ENCODE data around the gene C1QA.
"Not testable (repeated sequence)": the region's sequence is repeated elsewhere in the genome, so short reads cannot be mapped to it uniquely, and the experiment has no call there.

The C1QA gene

GRCh38 chr1:22641247-22641646, 4.8 kb downstream of the C1QA start:
- no peak for DNase-seq (ENCODE audit: low read depth in 2 of 2)

- DNase-seq (ENCODE audit: low read depth in 2 of 2), result peak; percentile 61 to 66
These were observed 5.6 kb downstream of the C1QA start for GRCh38 chr1:22641906-22642636.

DNA sequence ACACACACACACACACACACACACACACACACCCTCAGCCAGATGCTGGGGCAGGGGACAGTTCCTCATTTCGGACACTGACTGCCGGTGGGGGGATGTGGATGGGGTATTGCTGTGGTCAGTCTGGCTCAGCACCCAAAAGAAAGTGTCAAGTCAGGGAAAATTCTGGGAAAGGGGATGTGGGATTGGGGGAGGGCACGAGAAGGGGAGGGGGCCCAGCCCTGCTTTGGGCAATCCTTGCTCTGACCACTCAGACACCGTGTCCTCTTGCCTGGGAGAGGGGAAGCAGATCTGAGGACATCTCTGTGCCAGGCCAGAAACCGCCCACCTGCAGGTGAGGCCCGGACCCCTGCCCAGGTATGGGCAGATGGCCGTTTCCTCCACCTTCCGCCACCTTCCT, 7.0 kb downstream of the C1QA start, which contains the start of gene C1QC:
Gene C1QC, plus strand, starts transcription at position 253 of the 400 bp plus-strand sequence. CDS start 391 bp downstream, outside the sequence.
- DNase-seq (ENCODE audit: low read depth in 2 of 2), result no peak

GRCh38 chr1:22643928-22644327, 7.5 kb downstream of the C1QA start:
- DNase-seq (ENCODE audit: low read depth in 2 of 2), result no peak

DNA sequence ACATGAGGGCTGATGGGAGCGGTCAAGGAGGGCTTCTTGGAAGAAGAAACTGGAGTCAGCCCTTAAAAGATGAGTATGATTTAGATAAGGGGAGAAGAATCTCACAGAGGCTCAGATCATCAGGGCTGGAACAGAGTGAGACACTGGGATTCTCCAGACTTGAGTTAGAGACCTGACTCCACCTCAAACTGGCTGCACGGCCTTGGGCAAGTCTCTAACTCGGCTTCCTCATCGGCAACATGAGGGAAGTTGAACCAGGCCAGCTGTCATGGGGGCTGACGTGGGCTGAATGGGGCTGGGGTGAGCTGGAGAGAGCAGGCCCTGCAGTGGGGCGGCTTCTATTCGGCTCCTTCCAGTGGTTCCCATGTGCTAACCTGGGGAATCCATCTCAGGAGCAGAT, 9.5 kb downstream of the C1QA start:
- no peak for DNase-seq (ENCODE audit: low read depth in 2 of 2)

- no peak for DNase-seq (ENCODE audit: low read depth in 2 of 2)
These were observed 10.0 kb downstream of the C1QA start for GRCh38 chr1:22646384-22646783.

DNA sequence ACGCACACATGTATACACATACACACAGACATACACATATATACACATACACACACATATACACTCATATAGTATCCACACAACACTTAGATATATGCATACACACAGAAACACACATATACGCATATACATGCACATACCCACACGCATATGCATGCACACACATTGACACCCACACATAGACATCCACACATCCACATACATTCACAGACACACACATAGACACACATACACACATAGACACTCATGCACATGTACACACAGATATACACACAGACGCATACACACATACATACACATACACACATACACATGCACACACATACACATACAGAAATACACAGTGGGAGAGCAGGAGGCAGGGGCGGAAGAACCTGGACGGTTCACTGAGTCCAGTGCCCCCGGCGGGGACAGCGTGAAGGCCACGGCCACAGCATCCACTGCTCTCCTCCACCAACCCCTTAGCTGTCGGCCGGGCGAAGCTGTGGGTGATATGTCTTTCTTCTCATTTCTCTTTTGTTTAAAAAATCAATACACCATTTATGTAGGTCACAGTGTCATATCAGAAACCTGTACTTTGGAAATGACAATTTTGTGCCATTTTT, 13.8 kb downstream of the C1QA start:
- DNase-seq (ENCODE audit: low read depth in 2 of 2), result no peak

DNA sequence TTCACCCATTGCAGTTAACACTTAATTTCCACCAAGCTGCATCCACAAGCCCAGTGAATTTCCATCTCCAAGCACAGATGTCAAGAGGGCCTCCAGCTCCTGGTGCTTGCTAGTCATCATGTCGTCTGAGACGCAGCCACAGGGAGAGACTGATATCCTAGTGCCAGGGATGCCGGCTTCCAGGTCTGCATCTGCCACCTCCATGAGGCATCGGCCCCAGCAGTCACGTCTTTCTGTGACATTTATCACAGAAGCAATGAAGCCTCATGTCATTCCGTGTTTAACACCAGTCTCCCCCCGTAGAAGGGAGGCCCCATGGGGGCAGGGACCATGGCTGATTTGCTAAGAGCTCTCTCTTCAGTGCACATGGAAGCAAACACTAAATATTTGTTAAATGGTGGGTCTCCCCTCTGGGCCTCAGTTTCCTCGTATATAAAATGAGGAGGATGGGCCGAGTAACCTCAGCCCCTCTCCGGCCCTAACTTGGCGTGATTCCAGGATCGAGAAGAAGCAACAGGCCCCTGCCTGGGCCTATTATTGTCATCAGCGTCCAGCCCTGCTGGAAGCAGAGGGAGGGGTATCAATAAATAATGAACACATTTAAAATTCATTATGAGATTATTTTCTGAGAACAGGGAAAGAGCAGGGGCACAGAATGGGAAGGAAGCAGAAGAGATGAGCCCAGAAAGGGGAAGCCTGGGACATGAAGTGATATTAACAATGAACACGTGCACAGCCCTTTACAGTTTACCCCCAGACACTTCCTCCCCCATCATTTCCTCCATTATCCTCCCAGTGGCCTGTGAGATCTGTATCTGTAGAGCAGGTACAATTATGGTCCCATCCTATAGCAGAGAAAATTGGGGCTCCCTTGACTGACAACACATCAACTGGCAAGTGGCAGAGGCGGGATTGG, 15.8 kb downstream of the C1QA start:
- no peak for DNase-seq (ENCODE audit: low read depth in 2 of 2)

DNA sequence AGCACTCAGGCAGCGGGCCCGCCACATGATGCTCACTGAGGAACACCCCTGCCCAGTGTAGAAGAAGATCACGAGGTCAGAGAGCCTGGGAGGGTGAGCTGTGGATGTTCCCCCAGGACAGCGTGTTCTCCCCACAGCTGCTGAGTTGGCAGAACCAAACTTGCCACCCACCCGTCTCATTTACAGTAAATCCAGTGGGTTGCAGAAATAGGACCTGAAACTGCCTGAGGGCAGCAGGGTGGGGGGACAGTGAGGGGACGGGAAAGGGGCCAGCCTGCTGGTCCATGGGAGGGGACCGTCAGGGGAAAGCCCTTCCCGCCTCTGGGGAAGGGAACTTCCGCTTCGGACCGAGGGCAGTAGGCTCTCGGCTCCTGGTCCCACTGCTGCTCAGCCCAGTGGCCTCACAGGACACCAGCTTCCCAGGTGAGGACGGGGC, 16.5 kb downstream of the C1QA start, which contains the start of gene C1QB:
Gene C1QB, plus strand, starts transcription at position 356 of the 436 bp plus-strand sequence. CDS start 6,227 bp downstream, outside the sequence.
- DNase-seq (ENCODE audit: low read depth in 2 of 2), result no peak

GRCh38 chr1:22654692-22655091, 18.3 kb downstream of the C1QA start:
- DNase-seq (ENCODE audit: low read depth in 2 of 2), result no peak

- DNase-seq (ENCODE audit: low read depth in 2 of 2), result no peak
These were observed 22.1 kb downstream of the C1QA start for GRCh38 chr1:22658385-22659163.

GRCh38 chr1:22660716-22661241, 24.4 kb downstream of the C1QA start:
- no peak for DNase-seq (ENCODE audit: low read depth in 2 of 2)

- DNase-seq (ENCODE audit: low read depth in 2 of 2), result no peak
These were observed 25.5 kb downstream of the C1QA start for GRCh38 chr1:22661880-22662279.

- DNase-seq (ENCODE audit: low read depth in 2 of 2), result no peak
These were observed 25.9 kb downstream of the C1QA start for GRCh38 chr1:22662318-22662717.

- no peak for DNase-seq (ENCODE audit: low read depth in 2 of 2)
These were observed 26.6 kb downstream of the C1QA start for GRCh38 chr1:22662986-22663408.

GRCh38 chr1:22665752-22666151, 29.3 kb downstream of the C1QA start:
- DNase-seq (ENCODE audit: low read depth in 2 of 2), result no peak

DNA sequence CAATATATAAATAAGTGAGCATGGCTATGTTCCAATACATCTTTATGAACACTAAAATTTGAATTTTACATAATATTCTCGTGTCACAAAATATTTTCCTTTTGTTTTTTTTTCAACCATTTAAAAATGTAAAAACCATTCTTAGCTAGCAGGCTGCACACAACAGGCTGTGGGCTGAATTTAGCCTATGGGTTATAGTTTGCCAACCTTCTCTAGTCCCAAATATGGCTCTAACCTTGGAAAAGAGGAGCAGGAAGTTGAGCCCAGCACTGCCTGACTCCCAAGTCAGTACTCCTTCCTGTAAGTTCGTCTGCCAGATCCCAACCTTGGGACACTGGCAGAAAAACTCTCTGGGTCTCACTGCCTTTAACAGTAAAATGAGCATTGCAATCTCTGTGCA, 30.0 kb downstream of the C1QA start:
- DNase-seq (ENCODE audit: low read depth in 2 of 2), result no peak

DNA sequence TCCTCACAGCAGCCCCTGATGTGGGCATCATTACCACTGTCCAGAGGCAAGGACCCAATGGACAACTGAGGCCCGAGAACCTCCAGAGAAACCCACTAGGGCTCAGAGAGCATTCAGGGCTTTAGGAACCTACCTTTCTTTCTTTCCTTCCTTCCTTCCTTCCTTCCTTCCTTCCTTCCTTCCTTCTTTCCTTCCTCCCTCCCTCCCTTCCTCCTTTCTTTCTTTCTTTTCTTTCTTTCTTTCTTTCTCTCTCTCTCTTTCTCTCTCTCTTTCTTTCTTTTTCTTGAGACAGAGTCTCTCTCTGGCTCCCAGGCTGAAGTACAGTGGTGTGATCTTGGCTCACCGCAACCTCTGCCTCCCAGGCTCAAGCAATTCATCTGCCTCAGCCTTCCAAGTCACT, 32.4 kb downstream of the C1QA start:
- not testable (repeated sequence) for DNase-seq (ENCODE audit: low read depth in 2 of 2)

- no peak for DNase-seq (ENCODE audit: low read depth in 2 of 2)
These were observed 34.0 kb downstream of the C1QA start for GRCh38 chr1:22670352-22670975.

GRCh38 chr1:22671999-22672398, 35.6 kb downstream of the C1QA start:
- DNase-seq (ENCODE audit: low read depth in 2 of 2), result no peak

Measured in activated CD4-positive, alpha-beta T cell treated with anti-CD3 and anti-CD28 coated beads for 24 hours (primary cell).